ENCODE measurements around the gene NOM1. TPM values are rescaled to one million over a fixed set of nuclear protein-coding genes. Genes with fewer than 3 reads are reported as not detected.
"Not testable (repeated sequence)": the region's sequence is repeated elsewhere in the genome, so short reads cannot be mapped to it uniquely, and the experiment has no call there.

Gene NOM1
- total RNA-seq, 1 donor from 2014 or later: 19.7 TPM

DNA sequence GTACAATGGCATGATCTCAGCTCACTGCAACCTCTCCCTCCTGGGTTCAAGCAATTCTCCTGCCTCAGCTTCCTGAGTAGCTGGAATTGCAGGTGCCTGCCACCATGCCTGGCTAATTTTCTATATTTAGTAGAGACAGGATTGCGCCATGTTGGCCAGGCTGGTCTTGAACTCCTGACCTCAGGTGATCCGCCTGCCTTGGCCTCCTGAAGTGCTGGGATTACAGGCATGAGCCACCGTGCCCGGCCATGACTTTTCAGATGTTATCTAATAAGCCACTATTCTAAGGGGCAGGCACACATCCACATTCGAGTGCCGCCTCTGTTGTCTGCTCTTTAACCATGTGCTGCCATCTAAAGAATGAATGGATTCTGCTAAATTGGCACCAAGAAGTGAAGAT lies 27.2 kb upstream of the NOM1 start:
- H3K4me3 Mint-ChIP-seq (ENCODE audit: unreplicated experiment); H3K27me3 Mint-ChIP-seq (ENCODE audit: low read depth, unreplicated experiment); H3K9ac ChIP-seq (ENCODE audit: low read length); H3K36me3 Mint-ChIP-seq (ENCODE audit: low read depth, unreplicated experiment); H3K4me1 ChIP-seq (ENCODE audit: insufficient read depth, low read length); H3K4me2 ChIP-seq (ENCODE audit: low read length); H3K9me3 ChIP-seq (ENCODE audit: insufficient read depth, low read depth, low read length); DNase-seq (ENCODE audit: low read depth); H3K4me1 Mint-ChIP-seq (ENCODE audit: low read depth, unreplicated experiment); H3K27ac ChIP-seq (ENCODE audit: low read depth, low read length); H3K27ac Mint-ChIP-seq (ENCODE audit: unreplicated experiment); FAIRE-seq; H3K79me2 ChIP-seq (ENCODE audit: insufficient read depth, low read length); H3K9me3 Mint-ChIP-seq (ENCODE audit: unreplicated experiment); H4K20me1 ChIP-seq (ENCODE audit: insufficient read depth, low read length); H2AFZ ChIP-seq (ENCODE audit: low read depth, low read length); H3K4me3 ChIP-seq (ENCODE audit: insufficient read depth, low read depth, low read length); H3K36me3 ChIP-seq (ENCODE audit: insufficient read depth, low read length): not testable (repeated sequence)
- H3K27me3 ChIP-seq (ENCODE audit: insufficient read depth, low read length): peaks cover 12% of the 10 kb centered on the region

DNA sequence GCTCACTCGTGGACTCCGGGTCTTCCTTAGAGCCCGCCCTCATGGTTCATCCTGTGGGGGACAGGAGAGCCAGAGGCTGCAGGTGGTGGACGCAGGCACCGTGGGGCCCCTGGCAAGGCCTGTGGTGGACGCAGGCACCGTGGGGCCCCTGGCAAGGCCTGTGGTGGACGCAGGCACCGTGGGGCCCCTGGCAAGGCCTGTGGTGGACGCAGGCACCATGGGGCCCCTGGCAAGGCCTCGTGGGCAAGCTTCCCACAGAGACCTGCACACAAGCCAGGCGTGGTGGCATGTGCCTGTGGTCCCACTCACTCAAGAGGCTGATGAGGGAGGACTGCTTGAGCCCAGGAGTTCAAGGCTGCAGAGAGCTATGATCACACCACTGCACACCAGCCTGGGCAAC lies 23.7 kb upstream of the NOM1 start:
- not testable (repeated sequence) for H3K4me1 ChIP-seq (ENCODE audit: insufficient read depth, low read length); FAIRE-seq

DNA sequence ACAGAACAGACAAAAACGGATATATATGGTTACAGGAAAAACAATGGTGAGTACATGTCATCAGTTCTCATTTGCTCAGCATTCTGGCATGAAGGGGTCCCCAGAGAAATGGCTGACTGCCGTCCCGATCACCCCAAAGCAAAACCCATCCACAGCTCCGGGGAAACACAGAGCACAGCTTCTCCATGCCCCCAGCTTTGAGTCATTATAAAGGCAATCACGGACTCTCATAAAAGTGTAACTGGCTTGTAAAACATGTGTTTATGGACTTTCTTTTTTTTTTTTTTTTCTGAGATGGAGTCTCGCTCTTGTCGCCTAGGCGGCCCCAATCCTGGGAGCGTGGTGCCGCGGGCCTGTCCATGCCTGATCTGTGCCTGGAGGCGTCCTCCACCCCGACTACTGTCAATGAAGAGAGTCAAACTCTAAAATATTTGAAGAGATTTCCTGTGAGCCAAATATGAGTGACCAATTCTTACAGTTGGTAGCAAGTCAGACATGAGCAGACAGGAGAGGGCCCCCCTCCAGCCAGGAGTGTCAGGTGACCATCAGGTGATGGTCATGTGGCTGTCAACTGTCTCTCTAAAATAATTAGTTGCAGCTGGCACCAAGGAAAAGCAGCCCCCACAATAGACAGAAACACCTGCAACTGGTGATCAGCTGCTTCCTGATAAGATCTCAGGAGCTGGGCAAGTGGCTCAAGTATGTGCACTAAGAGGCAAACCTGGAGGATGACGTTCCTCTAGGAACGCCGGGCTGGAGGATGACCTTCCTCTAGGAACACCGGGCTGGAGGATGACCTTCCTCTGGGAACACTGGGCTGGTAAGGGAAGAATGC lies 21.7 kb upstream of the NOM1 start:
- no peak for FAIRE-seq

More for the DNA sequence above, 23.7 kb upstream of the NOM1 start:
- not testable (repeated sequence) for H3K4me1 Mint-ChIP-seq (ENCODE audit: low read depth, unreplicated experiment); H3K36me3 Mint-ChIP-seq (ENCODE audit: low read depth, unreplicated experiment); H3K4me3 Mint-ChIP-seq (ENCODE audit: unreplicated experiment); H2AFZ ChIP-seq (ENCODE audit: low read depth, low read length); H3K9me3 Mint-ChIP-seq (ENCODE audit: unreplicated experiment); H3K4me3 ChIP-seq (ENCODE audit: insufficient read depth, low read depth, low read length); H3K36me3 ChIP-seq (ENCODE audit: insufficient read depth, low read length); H3K27me3 ChIP-seq (ENCODE audit: insufficient read depth, low read length); H3K9ac ChIP-seq (ENCODE audit: low read length); H4K20me1 ChIP-seq (ENCODE audit: insufficient read depth, low read length); DNase-seq (ENCODE audit: low read depth); H3K27ac ChIP-seq (ENCODE audit: low read depth, low read length); H3K9me3 ChIP-seq (ENCODE audit: insufficient read depth, low read depth, low read length); H3K27ac Mint-ChIP-seq (ENCODE audit: unreplicated experiment); H3K79me2 ChIP-seq (ENCODE audit: insufficient read depth, low read length); H3K4me2 ChIP-seq (ENCODE audit: low read length)
- peaks cover 26% of the 10 kb centered on the region for H3K27me3 Mint-ChIP-seq (ENCODE audit: low read depth, unreplicated experiment)

More for the DNA sequence above, 21.7 kb upstream of the NOM1 start:
- peaks cover 25% of the 10 kb centered on the region for H3K27me3 Mint-ChIP-seq (ENCODE audit: low read depth, unreplicated experiment)
- Histone ChIP-seq H3K4me1 (ENCODE audit: insufficient read depth, low read length) (no peaks in the 10 kb centered on the region), H2AFZ (ENCODE audit: low read depth, low read length) (no peak overlapping the region), H3K27ac (ENCODE audit: low read depth, low read length) (no peak overlapping the region), H3K27me3 (ENCODE audit: insufficient read depth, low read length) (peaks cover 3% of the 10 kb centered on the region), H3K36me3 (ENCODE audit: insufficient read depth, low read length) (no peaks in the 10 kb centered on the region), H3K9me3 (ENCODE audit: insufficient read depth, low read depth, low read length) (no peaks in the 10 kb centered on the region), H3K9ac (ENCODE audit: low read length) (no peak overlapping the region), H3K4me3 (ENCODE audit: insufficient read depth, low read depth, low read length) (no peak overlapping the region), H3K79me2 (ENCODE audit: insufficient read depth, low read length) (no peaks in the 10 kb centered on the region), H3K4me2 (ENCODE audit: low read length) (no peak overlapping the region), H4K20me1 (ENCODE audit: insufficient read depth, low read length) (no peaks in the 10 kb centered on the region)
- TF ChIP-seq, protein P1, sequence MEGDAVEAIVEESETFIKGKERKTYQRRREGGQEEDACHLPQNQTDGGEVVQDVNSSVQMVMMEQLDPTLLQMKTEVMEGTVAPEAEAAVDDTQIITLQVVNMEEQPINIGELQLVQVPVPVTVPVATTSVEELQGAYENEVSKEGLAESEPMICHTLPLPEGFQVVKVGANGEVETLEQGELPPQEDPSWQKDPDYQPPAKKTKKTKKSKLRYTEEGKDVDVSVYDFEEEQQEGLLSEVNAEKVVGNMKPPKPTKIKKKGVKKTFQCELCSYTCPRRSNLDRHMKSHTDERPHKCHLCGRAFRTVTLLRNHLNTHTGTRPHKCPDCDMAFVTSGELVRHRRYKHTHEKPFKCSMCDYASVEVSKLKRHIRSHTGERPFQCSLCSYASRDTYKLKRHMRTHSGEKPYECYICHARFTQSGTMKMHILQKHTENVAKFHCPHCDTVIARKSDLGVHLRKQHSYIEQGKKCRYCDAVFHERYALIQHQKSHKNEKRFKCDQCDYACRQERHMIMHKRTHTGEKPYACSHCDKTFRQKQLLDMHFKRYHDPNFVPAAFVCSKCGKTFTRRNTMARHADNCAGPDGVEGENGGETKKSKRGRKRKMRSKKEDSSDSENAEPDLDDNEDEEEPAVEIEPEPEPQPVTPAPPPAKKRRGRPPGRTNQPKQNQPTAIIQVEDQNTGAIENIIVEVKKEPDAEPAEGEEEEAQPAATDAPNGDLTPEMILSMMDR (IDR thresholded peaks at IDR 0.05; ENCODE audit: insufficient read depth, low read depth, low read length): no peak
- TF ChIP-seq EZH2 (IDR thresholded peaks at IDR 0.05; ENCODE audit: insufficient read depth, low read length): no peak
- H3K27ac Mint-ChIP-seq (ENCODE audit: unreplicated experiment): no peak overlapping the region
- DNase-seq (ENCODE audit: low read depth): no peak
- no peak overlapping the region for H3K4me3 Mint-ChIP-seq (ENCODE audit: unreplicated experiment)
- H3K4me1 Mint-ChIP-seq (ENCODE audit: low read depth, unreplicated experiment): no peaks in the 10 kb centered on the region
- no peaks in the 10 kb centered on the region for H3K36me3 Mint-ChIP-seq (ENCODE audit: low read depth, unreplicated experiment)
- H3K9me3 Mint-ChIP-seq (ENCODE audit: unreplicated experiment): no peaks in the 10 kb centered on the region

All from astrocyte (in vitro differentiated cells and primary cell).